Breast epithelium (tissue), 4 donors: ENCODE results near the gene ZSCAN32. TPM values are rescaled to one million over a fixed set of nuclear protein-coding genes. Genes with fewer than 3 reads are reported as not detected.

Experiments used
- DNase-seq, 2 donors: peaks; one replicate each; pipeline ENCODE4 v3.0.0-alpha.2; 2019; ENCODE audit warnings: low spot score in 2 of 2
- H3K27ac ChIP-seq, 2 donors: fragments of 200-600 bp; sonication (generic) in 1 of 2; one replicate each; pipeline ENCODE4 v1.5.1; 2016 to 2019; ENCODE audit warnings: mild to moderate bottlenecking in 1 of 2
- H3K27me3 ChIP-seq, 2 donors: fragments of 200-600 bp; sonication (generic) in 1 of 2; one replicate each; pipeline versions ENCODE4 v1.5.1 to v1.6.0; 2017 to 2019; ENCODE audit warnings: control low read depth in 1 of 2, mild to moderate bottlenecking in 1 of 2
- H3K36me3 ChIP-seq: fragments of 200-600 bp; one replicate; pipeline ENCODE4 v1.5.1; 2019
- H3K4me1 ChIP-seq, 2 donors: fragments of 200-600 bp; sonication (generic); one replicate each; pipeline ENCODE4 v1.5.1; 2016 to 2019; ENCODE audit warnings: control low read depth in 1 of 2
- H3K4me3 ChIP-seq, 3 donors: fragments of 200-600 bp; sonication (generic); 1 replicate in 2 of 3; 2 replicates in 1 of 3; pipeline ENCODE4 v1.5.1; 2016 to 2019; ENCODE audit warnings: mild to moderate bottlenecking in 3 of 3, moderate library complexity in 2 of 3
- H3K9me3 ChIP-seq, 2 donors: fragments of 200-600 bp; sonication (generic) in 1 of 2; one replicate each; pipeline ENCODE4 v1.5.1; 2016 to 2019; ENCODE audit warnings: control low read depth in 1 of 2
- POLR2A ChIP-seq: fragments of 450-650 bp; IDR thresholded peaks from one replicate; pipeline ENCODE4 v1.6.1; 2016; ENCODE audit warnings: antibody characterized with exemption, mild to moderate bottlenecking, moderate library complexity
- POLR2AphosphoS5 ChIP-seq, 3 donors: sonication (generic); formaldehyde crosslinking; IDR thresholded peaks; one replicate each; pipeline ENCODE4 v1.6.1; 2017; ENCODE audit warnings: antibody characterized with exemption in 3 of 3
- intact Hi-C: fragments of 100-400 bp; cut with DNase I; formaldehyde crosslinking; loops from one replicate; pipeline ENCODE4 v1.15.1; 2023; ENCODE audit warnings: low total_unique reads
- total RNA-seq, 3 donors: library from RNA; depleted of rRNA; stranded (reverse); fragments of >200 nt; gene quantifications; one replicate each; pipeline ENCODE4 v1.1.0, GENCODE V29; 2016
- TF ChIP-seq, protein P1 (sequence below), 3 donors: fragments of 450-650 bp; IDR thresholded peaks; one replicate each; pipeline ENCODE4 v1.5.1; 2016 to 2017; ENCODE audit warnings: antibody characterized with exemption in 3 of 3, mild to moderate bottlenecking in 3 of 3, moderate library complexity in 3 of 3

The ZSCAN32 gene
- total RNA-seq, 3 donors from 2014 or later, result 10.9 to 17.7 (median 12.8) TPM

DNA sequence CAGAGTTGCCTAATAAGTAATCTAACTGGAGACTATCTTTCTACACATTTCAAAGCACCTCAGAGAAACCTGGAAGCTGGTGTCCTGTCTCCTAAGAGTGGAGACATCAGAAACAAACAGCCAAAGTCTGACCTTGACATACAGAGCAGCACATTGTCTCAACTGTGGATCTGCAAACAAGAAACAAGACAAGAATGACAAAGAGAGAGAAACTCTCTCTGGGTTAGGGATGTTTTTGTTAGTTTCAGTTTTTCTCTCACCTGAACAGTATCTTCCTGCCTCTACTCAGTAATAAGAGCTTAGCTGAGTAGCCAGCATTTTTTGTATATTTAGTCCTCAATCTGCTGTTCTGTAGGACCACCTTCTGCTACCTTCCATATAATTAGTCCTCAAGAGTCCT is 33.6 kb upstream of the ZSCAN32 start:
- TF ChIP-seq POLR2AphosphoS5 (IDR thresholded peaks at IDR 0.05) (no peak), POLR2A (no peak)
- TF ChIP-seq, protein P1, sequence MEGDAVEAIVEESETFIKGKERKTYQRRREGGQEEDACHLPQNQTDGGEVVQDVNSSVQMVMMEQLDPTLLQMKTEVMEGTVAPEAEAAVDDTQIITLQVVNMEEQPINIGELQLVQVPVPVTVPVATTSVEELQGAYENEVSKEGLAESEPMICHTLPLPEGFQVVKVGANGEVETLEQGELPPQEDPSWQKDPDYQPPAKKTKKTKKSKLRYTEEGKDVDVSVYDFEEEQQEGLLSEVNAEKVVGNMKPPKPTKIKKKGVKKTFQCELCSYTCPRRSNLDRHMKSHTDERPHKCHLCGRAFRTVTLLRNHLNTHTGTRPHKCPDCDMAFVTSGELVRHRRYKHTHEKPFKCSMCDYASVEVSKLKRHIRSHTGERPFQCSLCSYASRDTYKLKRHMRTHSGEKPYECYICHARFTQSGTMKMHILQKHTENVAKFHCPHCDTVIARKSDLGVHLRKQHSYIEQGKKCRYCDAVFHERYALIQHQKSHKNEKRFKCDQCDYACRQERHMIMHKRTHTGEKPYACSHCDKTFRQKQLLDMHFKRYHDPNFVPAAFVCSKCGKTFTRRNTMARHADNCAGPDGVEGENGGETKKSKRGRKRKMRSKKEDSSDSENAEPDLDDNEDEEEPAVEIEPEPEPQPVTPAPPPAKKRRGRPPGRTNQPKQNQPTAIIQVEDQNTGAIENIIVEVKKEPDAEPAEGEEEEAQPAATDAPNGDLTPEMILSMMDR (IDR thresholded peaks at IDR 0.05), result no peak
- peaks cover 5% of the 10 kb centered on the region for H3K36me3 ChIP-seq
- H3K4me1 ChIP-seq, result no peaks in the 10 kb centered on the region
- peaks cover 3 to 12% of the 10 kb centered on the region in 2 donors for H3K9me3 ChIP-seq
- DNase-seq, result no peak
- H3K4me3 ChIP-seq, result no peak overlapping the region
- H3K27me3 ChIP-seq, result no peaks in the 10 kb centered on the region
- H3K27ac ChIP-seq, result no peak overlapping the region
- intact Hi-C loops, result no loop called here

DNA sequence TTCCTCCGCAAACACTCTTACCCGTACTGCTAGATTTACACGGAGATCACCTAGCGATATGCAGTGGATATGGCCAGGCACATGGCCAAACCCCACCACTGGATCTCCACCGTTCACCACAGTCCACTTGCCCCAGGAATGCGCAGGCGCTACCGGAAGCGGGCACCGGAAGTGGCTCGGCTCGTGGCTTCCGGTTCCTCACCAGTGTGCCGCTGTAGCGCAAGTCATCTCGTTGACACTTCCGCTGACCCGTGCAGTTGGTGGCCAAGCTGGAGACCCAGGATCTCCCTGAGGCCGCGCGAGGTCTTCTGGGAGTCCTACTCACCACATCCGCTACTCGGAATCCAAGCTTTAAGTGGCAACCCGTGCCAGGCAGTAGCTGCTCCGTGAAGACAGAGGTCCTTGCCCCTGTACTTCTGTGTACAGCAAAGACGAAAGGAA is 31.0 kb upstream of the ZSCAN32 start:
- peak overlapping the region in 1 of 3 donors; percentile 55 for H3K4me3 ChIP-seq
- no peak overlapping the region for H3K27ac ChIP-seq
- DNase-seq, result no peak
- H3K4me1 ChIP-seq, result no peaks in the 10 kb centered on the region
- peaks cover 5% of the 10 kb centered on the region for H3K36me3 ChIP-seq
- H3K9me3 ChIP-seq, result peaks cover 6 to 9% of the 10 kb centered on the region in 2 donors
- intact Hi-C loops, result no loop called here
- no peaks in the 10 kb centered on the region for H3K27me3 ChIP-seq
- TF ChIP-seq POLR2A, result no peak
- no peak for TF ChIP-seq POLR2AphosphoS5 (IDR thresholded peaks at IDR 0.05)
- TF ChIP-seq, protein P1 (IDR thresholded peaks at IDR 0.05), result no peak

- peaks cover 74 to 86% of the 10 kb centered on the region in 2 donors for H3K9me3 ChIP-seq
- DNase-seq, result no peak
Measured at GRCh38 chr16:3413730-3414379, 13.1 kb upstream of the ZSCAN32 start.

DNA sequence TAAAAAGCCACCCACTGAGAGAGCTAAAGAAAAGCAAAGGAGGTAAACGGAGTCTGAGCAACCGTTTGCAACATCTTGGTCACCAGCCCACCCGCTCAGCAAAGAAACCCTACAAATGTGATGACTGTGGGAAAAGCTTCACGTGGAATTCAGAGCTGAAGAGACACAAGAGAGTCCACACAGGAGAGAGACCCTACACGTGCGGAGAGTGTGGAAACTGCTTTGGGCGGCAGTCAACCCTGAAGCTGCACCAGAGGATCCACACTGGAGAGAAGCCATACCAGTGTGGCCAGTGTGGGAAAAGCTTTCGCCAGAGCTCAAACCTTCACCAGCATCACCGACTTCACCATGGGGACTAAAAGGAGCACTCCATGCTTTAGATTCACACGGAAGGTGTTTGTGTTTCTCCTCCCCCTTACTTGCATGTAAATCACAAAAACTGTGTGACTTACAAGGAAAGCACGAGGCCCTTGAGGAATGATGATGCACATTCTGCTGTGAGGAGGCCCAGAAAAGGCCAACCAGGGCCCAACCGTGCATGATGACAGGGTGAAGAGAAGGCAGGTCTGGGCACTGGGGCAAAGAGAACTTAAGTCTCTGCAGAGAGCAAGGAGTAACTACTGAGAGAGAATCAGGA is 7.9 kb upstream of the ZSCAN32 start:
- Histone ChIP-seq H3K27ac (no peak overlapping the region), H3K36me3 (peaks cover 13% of the 10 kb centered on the region), H3K27me3 (no peaks in the 10 kb centered on the region), H3K4me3 (no peak overlapping the region), H3K4me1 (no peaks in the 10 kb centered on the region), H3K9me3 (peaks cover 93 to 99% of the 10 kb centered on the region in 2 donors)
- TF ChIP-seq POLR2AphosphoS5 (IDR thresholded peaks at IDR 0.05), result peak in 1 of 3 donors; percentile 15
- TF ChIP-seq POLR2A, result no peak
- intact Hi-C loops, result no loop called here
- DNase-seq, result no peak

More at GRCh38 chr16:3413730-3414379, 13.1 kb upstream of the ZSCAN32 start:
- TF ChIP-seq POLR2A (no peak), POLR2AphosphoS5 (IDR thresholded peaks at IDR 0.05) (no peak)
- TF ChIP-seq, protein P1 (IDR thresholded peaks at IDR 0.05), result no peak
- no peak overlapping the region for H3K27ac ChIP-seq
- no peak overlapping the region for H3K4me3 ChIP-seq
- intact Hi-C loops, result no loop called here
- no peaks in the 10 kb centered on the region for H3K27me3 ChIP-seq
- H3K36me3 ChIP-seq, result peaks cover 2% of the 10 kb centered on the region
- H3K4me1 ChIP-seq, result no peaks in the 10 kb centered on the region

GRCh38 chr16:3401719-3402397 is 1.1 kb upstream of the ZSCAN32 start:
- Histone ChIP-seq H3K27me3 (no peaks in the 10 kb centered on the region), H3K36me3 (peaks cover 8% of the 10 kb centered on the region), H3K4me1 (no peaks in the 10 kb centered on the region), H3K27ac (peak overlapping the region; percentile 91 to 95), H3K4me3 (peak overlapping the region; percentile 86 to 98 (median 95)), H3K9me3 (peaks cover 39 to 47% of the 10 kb centered on the region in 2 donors)
- DNase-seq, result no peak
- TF ChIP-seq POLR2A (no peak), POLR2AphosphoS5 (IDR thresholded peaks at IDR 0.05) (no peak)
- TF ChIP-seq, protein P1 (IDR thresholded peaks at IDR 0.05), result no peak
- intact Hi-C loops, result no loop called here
